ENCODE data around the gene TMEM47.

The TMEM47 gene

DNA sequence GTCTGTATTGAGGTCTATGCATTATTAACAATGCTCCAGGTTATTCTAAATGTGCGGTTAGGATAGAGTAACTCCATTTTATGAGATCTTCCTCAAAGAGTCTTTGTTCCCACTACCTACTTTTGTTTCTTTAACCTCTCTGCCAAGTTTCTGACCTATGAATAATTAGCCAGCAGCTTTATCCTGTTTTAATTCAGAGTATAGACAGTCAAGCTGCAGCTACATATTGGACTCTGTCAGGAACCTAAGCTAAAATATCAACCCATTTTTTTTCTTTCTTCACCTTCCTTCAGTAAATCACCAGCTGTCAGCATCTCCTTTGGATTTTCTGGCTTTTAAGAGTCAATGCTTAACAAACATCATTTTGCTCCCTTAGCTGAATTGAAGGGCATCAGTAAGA is 72.3 kb downstream of the TMEM47 start:
- no peak for DNase-seq

DNA sequence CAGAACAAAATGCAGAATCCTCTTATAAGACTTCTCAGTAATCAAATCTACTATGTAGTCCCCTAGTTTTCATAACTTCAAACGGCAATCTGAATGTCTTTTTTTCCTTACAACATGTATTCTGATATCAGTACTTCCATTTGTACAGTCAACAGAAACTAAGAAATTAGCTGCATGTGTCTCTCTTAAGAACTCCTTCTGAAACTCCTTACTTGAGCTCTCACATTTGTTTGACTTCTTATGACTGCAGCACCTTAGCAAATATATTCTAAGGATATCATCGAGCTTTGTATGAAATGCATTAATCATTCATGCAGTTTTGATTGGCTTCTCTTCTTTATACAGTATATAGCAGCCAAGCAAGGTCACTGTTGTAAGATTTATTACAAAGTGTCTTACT is 77.0 kb downstream of the TMEM47 start:
- no peak for DNase-seq

DNA sequence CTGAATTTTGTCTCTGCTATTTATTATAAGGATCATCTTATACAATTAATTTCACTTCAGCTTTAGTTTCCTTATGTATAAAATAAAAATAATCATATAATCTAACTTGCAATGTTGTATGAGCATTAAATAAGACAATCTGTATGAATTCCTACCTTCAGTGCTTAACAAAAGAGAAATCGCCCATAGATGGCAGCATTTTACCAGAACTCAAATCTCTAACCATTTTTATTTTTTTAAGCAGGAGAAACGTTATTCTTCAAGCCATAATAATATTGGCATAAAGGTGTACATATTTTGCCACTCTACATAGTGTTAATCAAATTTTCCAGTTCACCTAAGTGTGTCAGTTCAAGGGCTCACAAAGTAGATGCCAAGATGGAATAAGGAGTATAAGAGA is 78.8 kb downstream of the TMEM47 start:
- DNase-seq: peak in 2 of 3 experiments; percentile 22 to 76

Data from NCI-H1417 (cell line).